ENCODE results near the gene TAS2R41. TPM values are rescaled to one million over a fixed set of nuclear protein-coding genes. Genes with fewer than 3 reads are reported as not detected.

TAS2R41 gene
- polyA plus RNA-seq, 2 of the 4 experiments (the other 2 are of a cell fraction): not detected

GRCh38 chr7:143436325-143436946 lies 41.2 kb upstream of the TAS2R41 start:
- no peak overlapping the region for H3K4me2 ChIP-seq
- no peaks in the 10 kb centered on the region for H3K9me3 ChIP-seq
- 0 out of 3 replicates have a peak, but pooled peaks cover 8% of the 10 kb centered on the region for H3K4me1 ChIP-seq
- no peak for ATAC-seq
- no peak for TF ChIP-seq HEYL (CRISPR knock-in tag; IDR thresholded peaks at IDR 0.05)
- no peak for TF ChIP-seq HES2 (IDR thresholded peaks at IDR 0.05)
- no peak for TF ChIP-seq HOXA7 (CRISPR knock-in tag; IDR thresholded peaks at IDR 0.05)
- no peak for TF ChIP-seq SMC3 (IDR thresholded peaks at IDR 0.05)
- TF ChIP-seq HDAC2 (IDR thresholded peaks at IDR 0.05): no peak
- no peak for TF ChIP-seq RFX5 (IDR thresholded peaks at IDR 0.05)
- TF ChIP-seq MYC (IDR thresholded peaks at IDR 0.05; ENCODE audit: borderline replicate concordance, low read length): no peak
- TF ChIP-seq JUNB (IDR thresholded peaks at IDR 0.05): no peak
- no peak for TF ChIP-seq NR3C1 (IDR thresholded peaks at IDR 0.05)
- no peak for TF ChIP-seq FOSL2 (IDR thresholded peaks at IDR 0.05)
- no peak for TF ChIP-seq FOSL2 (CRISPR knock-in tag; IDR thresholded peaks at IDR 0.05)
- no peak for TF ChIP-seq HMGXB4 (CRISPR knock-in tag; IDR thresholded peaks at IDR 0.05; ENCODE audit: borderline replicate concordance)
- no peak for TF ChIP-seq ZSCAN20 (CRISPR knock-in tag; IDR thresholded peaks at IDR 0.05)
- TF ChIP-seq TP53 (CRISPR knock-in tag; IDR thresholded peaks at IDR 0.05): no peak
- TF ChIP-seq EP300 (IDR thresholded peaks at IDR 0.05): no peak
- POLR2A ChIA-PET: no interaction called here
- no peak overlapping the region for H3K27ac ChIP-seq
- CTCF ChIA-PET: no interaction called here
- no peak for FAIRE-seq
- WGBS (ENCODE audit: missing lambda C conversion rate): 67% methylated on average over 3 of the region's 3 CpGs
- no peak for DNase-seq (ENCODE audit: low read depth in 1 of 2, low spot score in 1 of 2)
- no peak overlapping the region for H3K4me3 ChIP-seq

- ChIA-PET CTCF (interaction anchor here (1.0 kb wide), 1 partner anchor 197 kb away, joined by 3 read pairs; no protein-coding TSS in a partner anchor), POLR2A (no interaction called here)
- WGBS (ENCODE audit: missing lambda C conversion rate): 27% methylated on average over 4 of the region's 4 CpGs
- Histone ChIP-seq H3K4me2 (no peak overlapping the region), H3K27ac (no peak overlapping the region), H3K9me3 (no peaks in the 10 kb centered on the region), H3K4me1 (0 out of 3 replicates have a peak, but pooled peaks cover 8% of the 10 kb centered on the region), H3K4me3 (no peak overlapping the region)
- ATAC-seq: no peak
- DNase-seq (ENCODE audit: low read depth in 1 of 2, low spot score in 1 of 2): no peak
- TF ChIP-seq ZNF302 (CRISPR knock-in tag; IDR thresholded peaks at IDR 0.05) (no peak), FOXS1 (CRISPR knock-in tag; IDR thresholded peaks at IDR 0.05) (no peak), CHD2 (IDR thresholded peaks at IDR 0.05; ENCODE audit: low read length, partially characterized antibody) (no peak), JUNB (IDR thresholded peaks at IDR 0.05) (no peak), HEYL (CRISPR knock-in tag; IDR thresholded peaks at IDR 0.05) (no peak), CBX8 (IDR thresholded peaks at IDR 0.05) (no peak), GATA3 (IDR thresholded peaks at IDR 0.05; ENCODE audit: borderline replicate concordance) (no peak), ELK1 (IDR thresholded peaks at IDR 0.05; ENCODE audit: low read depth, low read length) (no peak), CHD4 (IDR thresholded peaks at IDR 0.05; ENCODE audit: borderline replicate concordance) (no peak), BHLHE40 (IDR thresholded peaks at IDR 0.05; ENCODE audit: low read depth, low read length) (no peak), MAX (IDR thresholded peaks at IDR 0.05) (no peak), MAFK (IDR thresholded peaks at IDR 0.05; ENCODE audit: partially characterized antibody) (no peak), ZFP36 (IDR thresholded peaks at IDR 0.05; ENCODE audit: borderline replicate concordance, partially characterized antibody) (no peak), MYC (IDR thresholded peaks at IDR 0.05; ENCODE audit: borderline replicate concordance, low read length) (no peak), RAD21 (conservative IDR thresholded peaks at IDR 0.05 in 1 of 2, IDR thresholded peaks at IDR 0.05 in 1 of 2) (no peak), NPAS2 (CRISPR knock-in tag; IDR thresholded peaks at IDR 0.05; ENCODE audit: borderline replicate concordance) (no peak), ZSCAN20 (CRISPR knock-in tag; IDR thresholded peaks at IDR 0.05) (no peak)
- no peak for FAIRE-seq
Measured at GRCh38 chr7:143437578-143437977, 40.1 kb upstream of the TAS2R41 start.
